D721Med (cell line): ENCODE data around the gene TMX4.

Experiments
- DNase-seq: peaks from one replicate; pipeline ENCODE4 v3.0.0; 2011; ENCODE audit warnings: low spot score; ENCODE audit not compliant: insufficient read length
- FAIRE-seq: peaks from 2 replicates; lab custom pipeline; 2011; peaks lifted over from hg19 to GRCh38; lab: Jason Lieb, UNC
- TF ChIP-seq, protein P1 (sequence below): IDR thresholded peaks from 2 replicates; pipeline ENCODE4 v1.5.1; 2012; ENCODE audit warnings: mild to moderate bottlenecking, control low read depth; ENCODE audit not compliant: insufficient read depth; ENCODE audit errors: missing control alignments

Gene TMX4

DNA sequence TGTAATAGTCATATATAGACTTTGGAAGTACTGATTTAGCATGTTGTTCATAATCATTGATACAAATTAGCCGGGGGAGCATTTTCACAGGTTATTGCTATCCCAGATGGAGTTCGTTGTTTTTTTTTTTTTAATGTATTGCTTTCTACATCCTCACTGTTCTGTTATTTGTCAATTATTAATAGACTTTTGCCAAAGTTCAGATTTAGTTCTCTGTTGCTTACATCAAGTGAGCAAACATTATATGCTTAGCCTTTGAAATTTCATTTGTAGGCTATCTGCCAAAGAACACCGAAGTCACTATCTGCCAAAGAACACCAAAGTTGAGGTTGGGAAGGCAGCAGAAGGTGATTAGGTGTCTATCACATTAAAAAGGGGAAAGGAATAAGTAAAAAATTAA is 79.2 kb downstream of the TMX4 start, which contains the start of gene HAO1:
Gene HAO1, minus strand, starts transcription at position 118 of the 400 bp plus-strand sequence. Its CDS starts 36 bp downstream, at position 82.
- TF ChIP-seq, protein P1, sequence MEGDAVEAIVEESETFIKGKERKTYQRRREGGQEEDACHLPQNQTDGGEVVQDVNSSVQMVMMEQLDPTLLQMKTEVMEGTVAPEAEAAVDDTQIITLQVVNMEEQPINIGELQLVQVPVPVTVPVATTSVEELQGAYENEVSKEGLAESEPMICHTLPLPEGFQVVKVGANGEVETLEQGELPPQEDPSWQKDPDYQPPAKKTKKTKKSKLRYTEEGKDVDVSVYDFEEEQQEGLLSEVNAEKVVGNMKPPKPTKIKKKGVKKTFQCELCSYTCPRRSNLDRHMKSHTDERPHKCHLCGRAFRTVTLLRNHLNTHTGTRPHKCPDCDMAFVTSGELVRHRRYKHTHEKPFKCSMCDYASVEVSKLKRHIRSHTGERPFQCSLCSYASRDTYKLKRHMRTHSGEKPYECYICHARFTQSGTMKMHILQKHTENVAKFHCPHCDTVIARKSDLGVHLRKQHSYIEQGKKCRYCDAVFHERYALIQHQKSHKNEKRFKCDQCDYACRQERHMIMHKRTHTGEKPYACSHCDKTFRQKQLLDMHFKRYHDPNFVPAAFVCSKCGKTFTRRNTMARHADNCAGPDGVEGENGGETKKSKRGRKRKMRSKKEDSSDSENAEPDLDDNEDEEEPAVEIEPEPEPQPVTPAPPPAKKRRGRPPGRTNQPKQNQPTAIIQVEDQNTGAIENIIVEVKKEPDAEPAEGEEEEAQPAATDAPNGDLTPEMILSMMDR, result no peak
- no peak for FAIRE-seq
- no peak for DNase-seq

DNA sequence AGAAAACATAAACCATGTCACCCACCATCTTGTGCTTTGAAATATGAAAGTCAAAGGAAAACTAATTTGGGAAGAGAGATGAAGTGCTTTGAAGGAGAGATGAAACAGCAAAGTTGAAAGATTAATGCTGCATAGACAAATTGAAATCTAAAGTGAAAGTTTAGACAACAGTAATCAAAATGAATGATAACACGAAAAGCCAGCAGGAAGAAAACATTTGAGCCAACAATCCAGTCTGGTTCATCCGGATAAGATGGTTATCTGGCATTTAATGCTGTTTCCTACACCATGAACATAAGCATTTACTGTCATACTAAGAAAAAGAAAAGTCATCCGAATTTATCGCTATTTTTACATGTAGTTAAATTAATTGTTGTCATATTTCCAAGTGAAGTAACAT is 79.9 kb downstream of the TMX4 start:
- DNase-seq (no peak), FAIRE-seq (no peak)
- TF ChIP-seq, protein P1, result no peak

GRCh38 chr20:7938058-7938457 is 81.5 kb downstream of the TMX4 start:
- TF ChIP-seq, protein P1, result no peak
- no peak for DNase-seq
- FAIRE-seq, result no peak

GRCh38 chr20:7937328-7937727 is 82.2 kb downstream of the TMX4 start:
- TF ChIP-seq, protein P1, result no peak
- DNase-seq (no peak), FAIRE-seq (no peak)

DNA sequence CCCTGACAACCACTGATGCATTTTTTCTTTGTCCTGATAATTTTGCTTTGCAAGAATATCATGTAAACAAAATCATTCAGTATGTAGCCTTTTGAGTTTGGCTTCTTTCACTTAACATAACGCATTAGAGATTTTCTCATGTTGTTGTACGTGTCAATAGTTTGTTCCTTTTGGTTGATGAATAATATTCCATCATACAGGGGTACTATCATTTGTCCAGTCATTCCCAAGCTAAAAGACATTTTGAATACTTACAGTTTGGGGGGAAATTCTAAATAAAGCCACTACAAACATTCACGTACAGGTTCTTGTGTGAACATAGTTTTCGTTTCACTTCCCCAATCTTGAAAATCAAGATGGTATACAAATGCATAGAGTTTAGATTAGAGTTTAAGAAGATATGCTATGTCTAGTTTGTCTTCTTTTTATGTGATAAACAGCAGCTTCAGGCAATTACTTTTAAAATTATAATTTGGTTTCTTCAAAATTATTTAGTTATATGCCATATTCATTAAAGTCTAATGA is 84.5 kb downstream of the TMX4 start:
- FAIRE-seq (no peak), DNase-seq (no peak)
- TF ChIP-seq, protein P1, result no peak

DNA sequence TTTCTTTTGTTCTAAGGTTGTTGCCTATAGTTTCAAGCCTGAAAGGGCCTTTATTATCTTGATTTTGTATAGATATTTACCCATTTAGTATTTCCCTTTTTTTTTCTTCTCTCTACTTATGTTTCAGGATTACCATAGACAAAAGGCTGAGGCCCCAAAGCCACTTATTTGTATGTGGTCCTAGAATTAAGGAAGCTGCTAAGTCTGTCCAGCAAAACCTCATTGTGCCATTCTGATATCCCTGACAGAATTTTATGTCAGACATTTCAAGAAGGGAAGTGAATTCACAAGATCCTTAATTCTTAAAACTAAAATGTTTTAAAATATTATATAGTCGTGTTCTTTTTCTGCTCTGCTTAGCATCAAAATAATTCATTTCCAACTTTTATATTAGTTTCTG is 86.2 kb downstream of the TMX4 start:
- TF ChIP-seq, protein P1, result no peak
- DNase-seq (no peak), FAIRE-seq (no peak)

DNA sequence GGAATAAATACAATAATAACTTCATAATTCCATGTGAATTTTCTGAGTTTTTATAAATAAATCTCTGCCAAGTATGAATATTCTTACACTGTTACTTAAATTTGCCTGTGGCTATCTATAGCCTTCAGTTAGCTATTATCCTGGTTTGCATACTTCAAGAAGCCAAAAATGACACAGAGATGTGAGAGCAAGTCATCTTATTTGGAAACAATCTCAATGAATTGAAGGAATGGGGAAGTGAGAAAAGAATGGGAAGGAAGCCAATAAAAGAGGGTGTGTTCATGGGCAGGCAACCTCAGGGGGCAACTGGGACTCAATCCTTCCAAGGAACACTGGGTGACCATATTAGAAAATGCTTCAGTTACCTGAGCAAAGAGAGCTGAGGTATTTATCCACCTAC is 89.2 kb downstream of the TMX4 start:
- DNase-seq, result no peak
- TF ChIP-seq, protein P1, result no peak
- FAIRE-seq, result no peak
